WTC11 (cell line): Measurements from ENCODE around the gene CDC42EP4. TPM values are rescaled to one million over a fixed set of nuclear protein-coding genes. Genes with fewer than 3 reads are reported as not detected.

Source experiments
- ATAC-seq: fragments of 200-7000 bp; cut with Tn5 transposase; 2 replicates; pipeline ENCODE4 v1.10.0; 2021; ENCODE audit warnings: mild to moderate bottlenecking, moderate library complexity
- CTCF ChIA-PET: fragments of 300-600 bp; sonication (Branson Sonifier 250); formaldehyde crosslinking; loops from one replicate; lab custom pipeline; 2021; ENCODE audit warnings: antibody characterized with exemption; lab: Charles Lee
- POLR2A ChIA-PET: fragments of 350-600 bp; sonication (Branson Sonifier 250); formaldehyde crosslinking; loops from one replicate; lab custom pipeline; 2021; ENCODE audit warnings: antibody characterized with exemption; lab: Charles Lee
- DNase-seq: peaks from one replicate; pipeline ENCODE4 v3.0.0; 2021; ENCODE audit warnings: low spot score
- H3K27ac Mint-ChIP-seq: 2 replicates; pipeline ENCODE4 v1.8.0; 2021; ENCODE audit warnings: mixed read lengths
- H3K27me3 Mint-ChIP-seq: 2 replicates; pipeline ENCODE4 v1.8.0; 2021; ENCODE audit warnings: low read depth, mild to moderate bottlenecking, moderate library complexity, mixed read lengths
- H3K36me3 Mint-ChIP-seq: 2 replicates; pipeline ENCODE4 v1.8.0; 2021; ENCODE audit warnings: mixed read lengths
- H3K4me1 Mint-ChIP-seq: 2 replicates; pipeline ENCODE4 v1.8.0; 2022; ENCODE audit warnings: mixed read lengths
- H3K4me3 Mint-ChIP-seq: 2 replicates; pipeline ENCODE4 v1.8.0; 2021; ENCODE audit warnings: mild to moderate bottlenecking, moderate library complexity, mixed read lengths
- H3K9me3 Mint-ChIP-seq: 2 replicates; pipeline ENCODE4 v1.8.0; 2021; ENCODE audit warnings: mixed read lengths
- ATF1 ChIP-seq: sonication (generic); formaldehyde crosslinking; IDR thresholded peaks from 2 replicates; pipeline ENCODE4 v1.8.1; 2023; ENCODE audit warnings: mild to moderate bottlenecking, moderate library complexity, missing genetic modification reagents
- FOXP1 ChIP-seq: sonication (generic); formaldehyde crosslinking; IDR thresholded peaks from 2 replicates; pipeline ENCODE4 v1.8.0; 2022; ENCODE audit warnings: missing genetic modification reagents, mild to moderate bottlenecking, moderate library complexity, borderline replicate concordance
- GABPB1 ChIP-seq: sonication (generic); formaldehyde crosslinking; IDR thresholded peaks from 2 replicates; pipeline ENCODE4 v1.8.1; 2023; ENCODE audit warnings: mild to moderate bottlenecking, missing genetic modification reagents
- KAT7 ChIP-seq: sonication (generic); formaldehyde crosslinking; IDR thresholded peaks from 2 replicates; pipeline ENCODE4 v1.8.1; 2023; ENCODE audit warnings: missing genetic modification reagents, mild to moderate bottlenecking, borderline replicate concordance
- MXD4 ChIP-seq: fragments of 250-450 bp; sonication (Bioruptor Pico); IDR thresholded peaks from 2 replicates; pipeline ENCODE4 v1.8.0; 2021; ENCODE audit warnings: mild to moderate bottlenecking, moderate library complexity, borderline replicate concordance
- NFATC4 ChIP-seq: fragments of 250-450 bp; sonication (Bioruptor Pico); IDR thresholded peaks from 2 replicates; pipeline ENCODE4 v1.9.0; 2021; ENCODE audit warnings: mild to moderate bottlenecking
- NR2C2 ChIP-seq: sonication (generic); formaldehyde crosslinking; IDR thresholded peaks from 2 replicates; pipeline ENCODE4 v1.8.0; 2022; ENCODE audit warnings: mild to moderate bottlenecking, missing genetic modification reagents
- RELA ChIP-seq: sonication (generic); formaldehyde crosslinking; IDR thresholded peaks from 2 replicates; pipeline ENCODE4 v1.8.1; 2022; ENCODE audit warnings: missing genetic modification reagents, mild to moderate bottlenecking, borderline replicate concordance
- SMAD4 ChIP-seq: sonication (generic); formaldehyde crosslinking; IDR thresholded peaks from 2 replicates; pipeline ENCODE4 v1.8.0; 2022; ENCODE audit warnings: mild to moderate bottlenecking, missing genetic modification reagents
- ZNF219 ChIP-seq: sonication (generic); formaldehyde crosslinking; IDR thresholded peaks from 2 replicates; pipeline ENCODE4 v1.8.0; 2023; ENCODE audit warnings: missing genetic modification reagents, mild to moderate bottlenecking, borderline replicate concordance
- ZNF317 ChIP-seq: sonication (generic); formaldehyde crosslinking; IDR thresholded peaks from 2 replicates; pipeline ENCODE4 v1.8.1; 2023; ENCODE audit warnings: low read depth, mild to moderate bottlenecking, moderate library complexity, missing genetic modification reagents, borderline replicate concordance
- total RNA-seq: library from RNA; stranded (reverse); gene quantifications from 3 replicates; pipeline ENCODE4 v1.2.3, GENCODE V29; 2021
- TF ChIP-seq, protein P1 (sequence below): sonication (generic); formaldehyde crosslinking; IDR thresholded peaks from 2 replicates; pipeline ENCODE4 v1.8.0; 2023; ENCODE audit warnings: missing genetic modification reagents, mild to moderate bottlenecking, borderline replicate concordance
- TF ChIP-seq, protein P2 (sequence below): sonication (generic); formaldehyde crosslinking; IDR thresholded peaks from 2 replicates; pipeline ENCODE4 v1.8.1; 2022; ENCODE audit warnings: low read depth, mild to moderate bottlenecking, moderate library complexity, missing genetic modification reagents, borderline replicate concordance
- TF ChIP-seq, protein P3 (sequence below): sonication (generic); formaldehyde crosslinking; IDR thresholded peaks from 2 replicates; pipeline ENCODE4 v1.8.1; 2022; ENCODE audit warnings: low read depth, missing genetic modification reagents, borderline replicate concordance
- TF ChIP-seq, protein P4 (sequence below): sonication (generic); formaldehyde crosslinking; IDR thresholded peaks from 2 replicates; pipeline ENCODE4 v1.8.1; 2023; ENCODE audit warnings: mild to moderate bottlenecking, moderate library complexity, missing genetic modification reagents
- TF ChIP-seq, protein P5 (sequence below): sonication (generic); formaldehyde crosslinking; IDR thresholded peaks from 2 replicates; pipeline ENCODE4 v1.8.1; 2023; ENCODE audit warnings: mild to moderate bottlenecking, missing genetic modification reagents, moderate library complexity
- TF ChIP-seq, protein P6 (sequence below): sonication (generic); formaldehyde crosslinking; IDR thresholded peaks from 2 replicates; pipeline ENCODE4 v1.8.0; 2022; ENCODE audit warnings: missing genetic modification reagents

CDC42EP4 gene
- total RNA-seq, 1 experiment from 2014 or later = 18.8 TPM

DNA sequence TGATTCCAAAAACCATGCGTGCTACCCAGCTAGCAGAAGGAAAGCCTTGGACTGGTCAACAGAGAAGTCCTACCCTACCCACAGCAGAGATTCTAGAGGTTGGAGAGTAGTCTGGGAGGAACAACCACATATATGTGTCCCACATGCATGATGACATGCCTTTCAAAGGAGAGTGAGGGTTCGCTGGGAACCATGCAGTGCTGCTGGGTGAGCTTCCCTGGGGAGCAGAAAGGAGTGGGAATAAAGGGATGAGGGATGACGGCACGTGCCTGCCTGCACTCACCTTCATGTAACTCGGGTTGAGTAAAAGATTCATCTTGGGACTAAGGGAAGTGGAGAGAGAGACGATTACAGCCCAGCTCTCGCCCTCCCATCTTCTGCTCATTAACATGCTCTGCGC is 59.9 kb downstream of the CDC42EP4 start (continued):
- TF ChIP-seq, protein P1, sequence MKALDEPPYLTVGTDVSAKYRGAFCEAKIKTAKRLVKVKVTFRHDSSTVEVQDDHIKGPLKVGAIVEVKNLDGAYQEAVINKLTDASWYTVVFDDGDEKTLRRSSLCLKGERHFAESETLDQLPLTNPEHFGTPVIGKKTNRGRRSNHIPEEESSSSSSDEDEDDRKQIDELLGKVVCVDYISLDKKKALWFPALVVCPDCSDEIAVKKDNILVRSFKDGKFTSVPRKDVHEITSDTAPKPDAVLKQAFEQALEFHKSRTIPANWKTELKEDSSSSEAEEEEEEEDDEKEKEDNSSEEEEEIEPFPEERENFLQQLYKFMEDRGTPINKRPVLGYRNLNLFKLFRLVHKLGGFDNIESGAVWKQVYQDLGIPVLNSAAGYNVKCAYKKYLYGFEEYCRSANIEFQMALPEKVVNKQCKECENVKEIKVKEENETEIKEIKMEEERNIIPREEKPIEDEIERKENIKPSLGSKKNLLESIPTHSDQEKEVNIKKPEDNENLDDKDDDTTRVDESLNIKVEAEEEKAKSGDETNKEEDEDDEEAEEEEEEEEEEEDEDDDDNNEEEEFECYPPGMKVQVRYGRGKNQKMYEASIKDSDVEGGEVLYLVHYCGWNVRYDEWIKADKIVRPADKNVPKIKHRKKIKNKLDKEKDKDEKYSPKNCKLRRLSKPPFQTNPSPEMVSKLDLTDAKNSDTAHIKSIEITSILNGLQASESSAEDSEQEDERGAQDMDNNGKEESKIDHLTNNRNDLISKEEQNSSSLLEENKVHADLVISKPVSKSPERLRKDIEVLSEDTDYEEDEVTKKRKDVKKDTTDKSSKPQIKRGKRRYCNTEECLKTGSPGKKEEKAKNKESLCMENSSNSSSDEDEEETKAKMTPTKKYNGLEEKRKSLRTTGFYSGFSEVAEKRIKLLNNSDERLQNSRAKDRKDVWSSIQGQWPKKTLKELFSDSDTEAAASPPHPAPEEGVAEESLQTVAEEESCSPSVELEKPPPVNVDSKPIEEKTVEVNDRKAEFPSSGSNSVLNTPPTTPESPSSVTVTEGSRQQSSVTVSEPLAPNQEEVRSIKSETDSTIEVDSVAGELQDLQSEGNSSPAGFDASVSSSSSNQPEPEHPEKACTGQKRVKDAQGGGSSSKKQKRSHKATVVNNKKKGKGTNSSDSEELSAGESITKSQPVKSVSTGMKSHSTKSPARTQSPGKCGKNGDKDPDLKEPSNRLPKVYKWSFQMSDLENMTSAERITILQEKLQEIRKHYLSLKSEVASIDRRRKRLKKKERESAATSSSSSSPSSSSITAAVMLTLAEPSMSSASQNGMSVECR = no peak
- no peak for TF ChIP-seq NR2C2
- TF ChIP-seq ATF1 (CRISPR knock-in tag) = no peak
- no peak for TF ChIP-seq GABPB1 (CRISPR knock-in tag)
- TF ChIP-seq, protein P2, sequence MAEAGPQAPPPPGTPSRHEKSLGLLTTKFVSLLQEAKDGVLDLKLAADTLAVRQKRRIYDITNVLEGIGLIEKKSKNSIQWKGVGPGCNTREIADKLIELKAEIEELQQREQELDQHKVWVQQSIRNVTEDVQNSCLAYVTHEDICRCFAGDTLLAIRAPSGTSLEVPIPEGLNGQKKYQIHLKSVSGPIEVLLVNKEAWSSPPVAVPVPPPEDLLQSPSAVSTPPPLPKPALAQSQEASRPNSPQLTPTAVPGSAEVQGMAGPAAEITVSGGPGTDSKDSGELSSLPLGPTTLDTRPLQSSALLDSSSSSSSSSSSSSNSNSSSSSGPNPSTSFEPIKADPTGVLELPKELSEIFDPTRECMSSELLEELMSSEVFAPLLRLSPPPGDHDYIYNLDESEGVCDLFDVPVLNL (CRISPR knock-in tag) = no peak
- no peak for TF ChIP-seq MXD4 (CRISPR knock-in tag)
- no peak for TF ChIP-seq SMAD4 (CRISPR knock-in tag)
- TF ChIP-seq, protein P3, sequence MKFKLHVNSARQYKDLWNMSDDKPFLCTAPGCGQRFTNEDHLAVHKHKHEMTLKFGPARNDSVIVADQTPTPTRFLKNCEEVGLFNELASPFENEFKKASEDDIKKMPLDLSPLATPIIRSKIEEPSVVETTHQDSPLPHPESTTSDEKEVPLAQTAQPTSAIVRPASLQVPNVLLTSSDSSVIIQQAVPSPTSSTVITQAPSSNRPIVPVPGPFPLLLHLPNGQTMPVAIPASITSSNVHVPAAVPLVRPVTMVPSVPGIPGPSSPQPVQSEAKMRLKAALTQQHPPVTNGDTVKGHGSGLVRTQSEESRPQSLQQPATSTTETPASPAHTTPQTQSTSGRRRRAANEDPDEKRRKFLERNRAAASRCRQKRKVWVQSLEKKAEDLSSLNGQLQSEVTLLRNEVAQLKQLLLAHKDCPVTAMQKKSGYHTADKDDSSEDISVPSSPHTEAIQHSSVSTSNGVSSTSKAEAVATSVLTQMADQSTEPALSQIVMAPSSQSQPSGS (CRISPR knock-in tag) = no peak
- TF ChIP-seq, all 79 proteins: peak for 0

DNA sequence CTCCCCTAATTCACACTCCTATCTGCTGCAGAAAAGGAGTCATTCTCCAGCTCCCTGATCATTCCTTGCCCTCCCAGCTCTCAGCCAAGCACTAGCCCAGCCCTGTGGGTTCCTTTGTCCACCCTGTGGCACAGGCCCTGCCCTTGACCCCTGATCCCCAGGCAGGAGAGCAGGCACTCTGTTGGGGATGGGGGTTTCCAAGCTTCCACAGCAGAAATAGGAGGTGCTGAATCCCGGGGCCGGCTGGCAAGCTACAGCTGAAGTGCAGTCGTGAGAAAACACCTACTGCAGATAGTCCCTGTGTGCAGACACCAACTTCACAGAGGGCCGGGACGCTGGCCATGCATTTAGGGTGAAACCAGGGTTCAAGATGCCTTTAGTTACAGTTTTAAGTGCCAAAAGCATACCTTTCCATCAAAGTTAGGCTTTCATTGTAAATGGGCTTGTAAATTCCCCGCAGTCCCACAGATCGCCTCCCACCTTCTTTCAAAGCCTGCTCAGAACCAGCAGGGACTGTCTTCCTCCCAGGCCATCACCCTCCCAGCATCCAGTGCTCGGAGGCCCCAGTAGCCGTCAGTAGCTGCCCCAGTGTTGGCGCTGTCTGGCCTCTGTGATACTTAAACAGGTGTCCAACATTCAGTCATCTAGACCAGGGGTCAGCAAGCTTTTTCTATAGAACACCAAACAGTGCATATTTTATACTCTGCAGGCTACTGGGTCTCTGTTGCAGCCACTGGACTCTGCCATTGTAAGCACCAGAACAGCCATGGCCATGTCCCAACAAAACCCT is 60.8 kb downstream of the CDC42EP4 start:
- ChIA-PET CTCF (interaction anchor here (2.0 to 3.7 kb wide), 2 partner anchors 55 to 119 kb away, joined by 5 to 20 read pairs; no protein-coding TSS in a partner anchor), POLR2A (interaction anchor here (0.9 kb wide), 1 partner anchor 153 kb away, joined by 3 read pairs; no protein-coding TSS in a partner anchor)
- ATAC-seq (no peak), DNase-seq (no peak)
- no peaks in the 10 kb centered on the region for H3K27me3 Mint-ChIP-seq
- H3K27ac Mint-ChIP-seq = no peak overlapping the region; the same call in 1 of the 2 replicates
- H3K36me3 Mint-ChIP-seq = peaks cover 5% of the 10 kb centered on the region
- H3K4me3 Mint-ChIP-seq = no peak overlapping the region
- TF ChIP-seq, protein P4, sequence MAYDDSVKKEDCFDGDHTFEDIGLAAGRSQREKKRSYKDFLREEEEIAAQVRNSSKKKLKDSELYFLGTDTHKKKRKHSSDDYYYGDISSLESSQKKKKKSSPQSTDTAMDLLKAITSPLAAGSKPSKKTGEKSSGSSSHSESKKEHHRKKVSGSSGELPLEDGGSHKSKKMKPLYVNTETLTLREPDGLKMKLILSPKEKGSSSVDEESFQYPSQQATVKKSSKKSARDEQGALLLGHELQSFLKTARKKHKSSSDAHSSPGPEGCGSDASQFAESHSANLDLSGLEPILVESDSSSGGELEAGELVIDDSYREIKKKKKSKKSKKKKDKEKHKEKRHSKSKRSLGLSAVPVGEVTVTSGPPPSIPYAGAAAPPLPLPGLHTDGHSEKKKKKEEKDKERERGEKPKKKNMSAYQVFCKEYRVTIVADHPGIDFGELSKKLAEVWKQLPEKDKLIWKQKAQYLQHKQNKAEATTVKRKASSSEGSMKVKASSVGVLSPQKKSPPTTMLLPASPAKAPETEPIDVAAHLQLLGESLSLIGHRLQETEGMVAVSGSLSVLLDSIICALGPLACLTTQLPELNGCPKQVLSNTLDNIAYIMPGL (CRISPR knock-in tag) = no peak
- no peak for TF ChIP-seq SMAD4 (CRISPR knock-in tag)
- TF ChIP-seq KAT7 (CRISPR knock-in tag) = no peak
- TF ChIP-seq, protein P5, sequence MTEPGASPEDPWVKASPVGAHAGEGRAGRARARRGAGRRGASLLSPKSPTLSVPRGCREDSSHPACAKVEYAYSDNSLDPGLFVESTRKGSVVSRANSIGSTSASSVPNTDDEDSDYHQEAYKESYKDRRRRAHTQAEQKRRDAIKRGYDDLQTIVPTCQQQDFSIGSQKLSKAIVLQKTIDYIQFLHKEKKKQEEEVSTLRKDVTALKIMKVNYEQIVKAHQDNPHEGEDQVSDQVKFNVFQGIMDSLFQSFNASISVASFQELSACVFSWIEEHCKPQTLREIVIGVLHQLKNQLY (CRISPR knock-in tag) = no peak
- TF ChIP-seq GABPB1 (CRISPR knock-in tag) = no peak
- no peaks in the 10 kb centered on the region for H3K9me3 Mint-ChIP-seq
- peaks cover 6% of the 10 kb centered on the region for H3K4me1 Mint-ChIP-seq

DNA sequence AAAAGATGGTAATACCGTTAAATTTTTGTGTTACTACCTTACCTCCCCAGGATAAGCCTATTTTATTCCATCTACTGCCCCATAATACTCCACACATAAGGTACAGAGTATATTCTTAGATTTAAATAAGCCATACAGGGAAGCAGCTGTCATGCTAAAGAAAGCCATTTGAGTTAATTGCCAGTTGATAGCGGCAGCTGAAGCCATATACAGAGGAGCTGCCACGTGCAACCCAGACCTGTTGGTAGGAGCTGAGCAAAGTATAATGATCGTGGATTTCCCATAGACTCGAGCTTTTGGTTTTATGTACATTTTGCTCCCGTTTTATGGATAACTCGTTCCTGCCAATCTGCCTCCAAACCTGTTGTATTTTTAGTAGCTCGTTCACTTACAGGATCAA is 62.1 kb downstream of the CDC42EP4 start:
- DNase-seq = no peak
- Mint-ChIP-seq H3K27ac (no peak overlapping the region), H3K4me1 (peaks cover 2% of the 10 kb centered on the region; the same call in 1 of the 2 replicates)
- CTCF ChIA-PET = interaction anchor here (1.1 to 3.7 kb wide), 3 partner anchors 18 to 120 kb away, joined by 3 to 20 read pairs (median 5); a partner anchor contains a TSS
- TF ChIP-seq NFATC4 = no peak
- no peak for TF ChIP-seq RELA
- no peak for TF ChIP-seq SMAD4 (CRISPR knock-in tag)
- TF ChIP-seq ZNF219 (CRISPR knock-in tag) = no peak
- no peak for TF ChIP-seq FOXP1 (CRISPR knock-in tag)
- TF ChIP-seq ZNF317 = no peak
- TF ChIP-seq, protein P6, sequence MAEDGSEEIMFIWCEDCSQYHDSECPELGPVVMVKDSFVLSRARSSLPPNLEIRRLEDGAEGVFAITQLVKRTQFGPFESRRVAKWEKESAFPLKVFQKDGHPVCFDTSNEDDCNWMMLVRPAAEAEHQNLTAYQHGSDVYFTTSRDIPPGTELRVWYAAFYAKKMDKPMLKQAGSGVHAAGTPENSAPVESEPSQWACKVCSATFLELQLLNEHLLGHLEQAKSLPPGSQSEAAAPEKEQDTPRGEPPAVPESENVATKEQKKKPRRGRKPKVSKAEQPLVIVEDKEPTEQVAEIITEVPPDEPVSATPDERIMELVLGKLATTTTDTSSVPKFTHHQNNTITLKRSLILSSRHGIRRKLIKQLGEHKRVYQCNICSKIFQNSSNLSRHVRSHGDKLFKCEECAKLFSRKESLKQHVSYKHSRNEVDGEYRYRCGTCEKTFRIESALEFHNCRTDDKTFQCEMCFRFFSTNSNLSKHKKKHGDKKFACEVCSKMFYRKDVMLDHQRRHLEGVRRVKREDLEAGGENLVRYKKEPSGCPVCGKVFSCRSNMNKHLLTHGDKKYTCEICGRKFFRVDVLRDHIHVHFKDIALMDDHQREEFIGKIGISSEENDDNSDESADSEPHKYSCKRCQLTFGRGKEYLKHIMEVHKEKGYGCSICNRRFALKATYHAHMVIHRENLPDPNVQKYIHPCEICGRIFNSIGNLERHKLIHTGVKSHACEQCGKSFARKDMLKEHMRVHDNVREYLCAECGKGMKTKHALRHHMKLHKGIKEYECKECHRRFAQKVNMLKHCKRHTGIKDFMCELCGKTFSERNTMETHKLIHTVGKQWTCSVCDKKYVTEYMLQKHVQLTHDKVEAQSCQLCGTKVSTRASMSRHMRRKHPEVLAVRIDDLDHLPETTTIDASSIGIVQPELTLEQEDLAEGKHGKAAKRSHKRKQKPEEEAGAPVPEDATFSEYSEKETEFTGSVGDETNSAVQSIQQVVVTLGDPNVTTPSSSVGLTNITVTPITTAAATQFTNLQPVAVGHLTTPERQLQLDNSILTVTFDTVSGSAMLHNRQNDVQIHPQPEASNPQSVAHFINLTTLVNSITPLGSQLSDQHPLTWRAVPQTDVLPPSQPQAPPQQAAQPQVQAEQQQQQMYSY = no peak
- TF ChIP-seq, all 79 proteins: peak for 0
- no peak for ATAC-seq
- no peak overlapping the region for H3K4me3 Mint-ChIP-seq
- H3K36me3 Mint-ChIP-seq = peaks cover 12% of the 10 kb centered on the region
- no peaks in the 10 kb centered on the region for H3K9me3 Mint-ChIP-seq
- POLR2A ChIA-PET = interaction anchor here (0.6 kb wide), 1 partner anchor 40 kb away, joined by 3 read pairs; no protein-coding TSS in a partner anchor
- H3K27me3 Mint-ChIP-seq = no peaks in the 10 kb centered on the region
